HepG2 (cell line): ENCODE data around the gene NEK9. TPM values are rescaled to one million over a fixed set of nuclear protein-coding genes. Genes with fewer than 3 reads are reported as not detected.

Experiments used
- ATAC-seq: fragments of 200-7000 bp; cut with Tn5 transposase; 3 replicates; pipeline ENCODE4 v1.9.1; 2020; ENCODE audit warnings: mild to moderate bottlenecking, moderate library complexity
- BruUV-seq: library from RNA; stranded (reverse); fragments of 400-500 nt; replicated peaks from 2 replicates; lab custom pipeline; 2021; lab: Mats Ljungman, UMichigan
- CTCF ChIA-PET: fragments of 300-600 bp; formaldehyde crosslinking; extraction: SDS; loops from one replicate; lab custom pipeline; 2021; ENCODE audit warnings: low total read pairs, inconsistent platforms, low intra/inter-chr PET ratio; lab: Yijun Ruan, JAX
- POLR2A ChIA-PET: fragments of 350-600 bp; sonication (Branson Sonifier 250); formaldehyde crosslinking; loops from one replicate; lab custom pipeline; 2020; ENCODE audit warnings: antibody characterized with exemption, inconsistent platforms; lab: Yijun Ruan, JAX
- DNase-seq: peaks from one replicate; pipeline ENCODE4 v3.0.0-alpha.2; 2015; ENCODE audit warnings: low spot score
- FAIRE-seq: peaks from 3 replicates; lab custom pipeline; 2011; peaks lifted over from hg19 to GRCh38; lab: Jason Lieb, UNC
- H2AFZ ChIP-seq: one replicate; pipeline ENCODE4 v1.6.1; 2011; ENCODE audit warnings: low read length, inconsistent platforms
- H3K27ac ChIP-seq: fragments of 300-600 bp; 3 replicates; pipeline ENCODE4 v1.8.0; 2011; ENCODE audit warnings: mixed run types, mild to moderate bottlenecking, mixed read lengths, low read length, inconsistent platforms; ENCODE audit not compliant: insufficient read depth; ENCODE audit errors: extremely low read length
- H3K27me3 ChIP-seq, 2 experiments: fragments of 200-600 bp in 1 of 2; 2 replicates in 1 of 2; 3 replicates in 1 of 2; pipeline versions ENCODE4 v1.6.0 to v1.8.0; 2011; ENCODE audit warnings: low read length in 2 of 2, mild to moderate bottlenecking in 2 of 2, moderate library complexity in 2 of 2, inconsistent platforms in 1 of 2; ENCODE audit not compliant: insufficient read depth in 2 of 2, control insufficient read depth in 1 of 2
- H3K36me3 ChIP-seq, 2 experiments: fragments of 200-600 bp in 1 of 2; replicated peaks in 1 of 2; 2 replicates in 1 of 2; 3 replicates in 1 of 2; pipeline versions ENCODE4 v1.5.1 to v1.8.0; 2011; ENCODE audit warnings: low read length in 2 of 2, inconsistent platforms in 1 of 2; ENCODE audit not compliant: insufficient read depth in 2 of 2, control insufficient read depth in 1 of 2
- H3K4me1 ChIP-seq: 2 replicates; pipeline ENCODE4 v1.5.1; 2012; ENCODE audit warnings: low read length, inconsistent platforms; ENCODE audit not compliant: insufficient read depth
- H3K4me2 ChIP-seq: 2 replicates; pipeline ENCODE4 v1.6.0; 2011; ENCODE audit warnings: low read depth, low read length, inconsistent platforms
- H3K4me3 ChIP-seq, 3 experiments: fragments of 200-600 bp in 1 of 3; sonication (generic), shearing (Covaris generic) in 1 of 3; replicated peaks in 1 of 3; 2 replicates each; pipeline ENCODE4 v1.5.1; 2011 to 2016; ENCODE audit warnings: low read length in 3 of 3, inconsistent platforms in 2 of 3, low read depth in 2 of 3, mild to moderate bottlenecking in 2 of 3, control low read depth in 1 of 3, mixed read lengths in 1 of 3; ENCODE audit not compliant: insufficient read depth in 1 of 3
- H3K79me2 ChIP-seq: one replicate; pipeline ENCODE4 v1.6.1; 2011; ENCODE audit warnings: low read length, inconsistent platforms; ENCODE audit not compliant: insufficient read depth
- H3K9ac ChIP-seq: 2 replicates; pipeline ENCODE4 v1.6.0; 2011; ENCODE audit warnings: mild to moderate bottlenecking, low read depth, low read length, inconsistent platforms; ENCODE audit not compliant: insufficient read depth
- H3K9me3 ChIP-seq: 2 replicates; pipeline ENCODE4 v1.5.1; 2012; ENCODE audit warnings: mild to moderate bottlenecking, low read length
- H4K20me1 ChIP-seq: 2 replicates; pipeline ENCODE4 v1.6.0; 2011; ENCODE audit warnings: inconsistent platforms, mild to moderate bottlenecking, low read length, moderate library complexity; ENCODE audit not compliant: insufficient read depth
- GLI4 ChIP-seq: sonication (generic); formaldehyde crosslinking; IDR thresholded peaks from 2 replicates; pipeline ENCODE4 v1.5.1; 2020; ENCODE audit warnings: missing genetic modification reagents, mild to moderate bottlenecking, moderate library complexity, borderline replicate concordance
- HCFC1 ChIP-seq: fragments of 150-350 bp; IDR thresholded peaks from 2 replicates; pipeline ENCODE4 v1.6.1; 2014; ENCODE audit warnings: low read depth, low read length
- HES4 ChIP-seq: sonication (generic); formaldehyde crosslinking; IDR thresholded peaks from 2 replicates; pipeline ENCODE4 v1.9.0; 2021; ENCODE audit warnings: mild to moderate bottlenecking, missing genetic modification reagents, borderline replicate concordance
- HNRNPH1 ChIP-seq: fragments of 200-400 bp; formaldehyde crosslinking; optimal IDR thresholded peaks from 2 replicates; pipeline ENCODE3; 2017; ENCODE audit warnings: mild to moderate bottlenecking, low read depth, low read length
- MIXL1 ChIP-seq: IDR thresholded peaks from 2 replicates; pipeline ENCODE4 v1.6.1; 2016
- MXD4 ChIP-seq: IDR thresholded peaks from 2 replicates; pipeline ENCODE4 v1.6.1; 2016; ENCODE audit warnings: mild to moderate bottlenecking, missing biosample characterization, missing genetic modification reagents
- NFATC3 ChIP-seq: sonication (generic); formaldehyde crosslinking; IDR thresholded peaks from 2 replicates; pipeline ENCODE4 v1.5.1; 2020; ENCODE audit warnings: mild to moderate bottlenecking, missing genetic modification reagents
- ZBTB46 ChIP-seq: sonication (generic); formaldehyde crosslinking; IDR thresholded peaks from 2 replicates; pipeline ENCODE4 v1.4.0; 2020; ENCODE audit warnings: mild to moderate bottlenecking, missing genetic modification reagents, borderline replicate concordance
- ZNF124 ChIP-seq: sonication (generic); formaldehyde crosslinking; IDR thresholded peaks from 2 replicates; pipeline ENCODE4 v1.4.0; 2020; ENCODE audit warnings: missing genetic modification reagents
- ZNF232 ChIP-seq: sonication (generic); formaldehyde crosslinking; IDR thresholded peaks from 2 replicates; pipeline ENCODE4 v1.4.0; 2020; ENCODE audit warnings: missing genetic modification reagents, borderline replicate concordance
- ZNF282 ChIP-seq: fragments of 450-650 bp; IDR thresholded peaks from 2 replicates; pipeline ENCODE4 v1.6.1; 2018; ENCODE audit not compliant: partially characterized antibody
- ZNF761 ChIP-seq: sonication (generic); formaldehyde crosslinking; conservative IDR thresholded peaks from 2 replicates; pipeline ENCODE4 v1.4.0; 2020; ENCODE audit warnings: mild to moderate bottlenecking, missing genetic modification reagents
- WGBS: methylation state at CpG from one replicate; pipeline ENCODE4 v1.1.6; 2017; ENCODE audit warnings: low lambda C conversion rate; 5-methylcytosine and 5-hydroxymethylcytosine counted together
- in situ Hi-C: cut with HindIII; loops from 2 replicates; pipeline ENCODE4 v1.10.0; 2017; ENCODE audit warnings: low pct_unique_long_range_greater_than_20kb; ENCODE audit not compliant: extremely low pct_ligation_motif_present
- intact Hi-C: fragments of 100-400 bp; cut with micrococcal nuclease; formaldehyde crosslinking; loops from one replicate; pipeline ENCODE4 v1.10.0; 2022; ENCODE audit not compliant: unreplicated experiment
- polyA plus RNA-seq, 8 experiments: library from polyadenylated mRNA; depleted of rRNA in 3 of 8; stranded (reverse) in 7 of 8; unstranded in 1 of 8; fragments of >200 nt; fragmentation: Illumina TruSeq in 4 of 8; extraction: Trizol in 4 of 8; gene quantifications; 2 replicates each; pipeline versions ENCODE4 v1.2.1 to v1.2.3, GENCODE V29; 2011 to 2016; ENCODE audit warnings: low read depth in 4 of 8, missing spikeins in 1 of 8, mixed read lengths in 1 of 8; ENCODE audit not compliant: insufficient read depth in 1 of 8
- total RNA-seq, 5 experiments: library from RNA; depleted of rRNA; stranded (reverse); fragments of >200 nt; fragmentation: Illumina TruSeq; extraction: Trizol; gene quantifications; 2 replicates each; pipeline ENCODE4 v1.2.3, GENCODE V29; 2016; ENCODE audit warnings: low read depth in 1 of 5

Gene NEK9
- total and polyA plus RNA-seq, 2 of the 13 experiments (the other 11 are each of a cell fraction or from before 2014, with no cell fraction given): 16.5 to 27.3 TPM

- CTCF ChIA-PET: no interaction called here
- in situ Hi-C loops: loop anchor here (5.0 kb wide), 1 partner anchor 180 kb away; no protein-coding TSS in a partner anchor
- 98% methylated on average over 2 of the region's 2 CpGs for WGBS
- H3K9me3 ChIP-seq: no peaks in the 10 kb centered on the region
- intact Hi-C loops: no loop called here
- H2AFZ ChIP-seq: no peak overlapping the region
- no peaks in the 10 kb centered on the region for H3K27me3 ChIP-seq
- no peak overlapping the region for H3K9ac ChIP-seq
- POLR2A ChIA-PET: no interaction called here
- no peak overlapping the region for H3K4me2 ChIP-seq
- DNase-seq: no peak
- no peak for FAIRE-seq
- TF ChIP-seq MIXL1: no peak
- TF ChIP-seq HES4 (CRISPR knock-in tag): no peak
- TF ChIP-seq GLI4 (CRISPR knock-in tag): no peak
- TF ChIP-seq ZNF282: no peak
- no peak for TF ChIP-seq MXD4 (CRISPR knock-in tag)
- no peak for TF ChIP-seq NFATC3 (CRISPR knock-in tag)
- TF ChIP-seq ZBTB46 (CRISPR knock-in tag): no peak
- no peak for TF ChIP-seq HNRNPH1
- TF ChIP-seq ZNF761 (CRISPR knock-in tag): no peak
- no peak for TF ChIP-seq ZNF124 (CRISPR knock-in tag)
- TF ChIP-seq HCFC1: no peak
- no peak for TF ChIP-seq ZNF232
- no TSS peak for BruUV-seq
- no peaks in the 10 kb centered on the region for H3K79me2 ChIP-seq
- no peaks in the 10 kb centered on the region for H4K20me1 ChIP-seq
- no peaks in the 10 kb centered on the region for H3K4me1 ChIP-seq
- ATAC-seq: no peak
- H3K36me3 ChIP-seq: peaks cover 13 to 52% of the 10 kb centered on the region in 2 experiments
- H3K27ac ChIP-seq: no peak overlapping the region
- no peak overlapping the region for H3K4me3 ChIP-seq
Measured at GRCh38 chr14:75092698-75093097, 34.1 kb downstream of the NEK9 start.
